LHCN-M2 (cell line): Measurements from ENCODE around the gene PIK3CD. TPM values are rescaled to one million over a fixed set of nuclear protein-coding genes. Genes with fewer than 3 reads are reported as not detected.
"Not testable (repeated sequence)": the region's sequence is repeated elsewhere in the genome, so short reads cannot be mapped to it uniquely, and the experiment has no call there.

Experiments used
- DNase-seq: peaks from one replicate; pipeline ENCODE4 v3.0.0-alpha.2; 2012; ENCODE audit warnings: low read depth
- total RNA-seq: library from RNA; depleted of rRNA; stranded (reverse); fragments of >200 nt; gene quantifications from 2 replicates; pipeline ENCODE4 v1.2.3, GENCODE V29; 2014

Gene PIK3CD
- total RNA-seq, 1 experiment from 2014 or later: 18.8 TPM

DNA sequence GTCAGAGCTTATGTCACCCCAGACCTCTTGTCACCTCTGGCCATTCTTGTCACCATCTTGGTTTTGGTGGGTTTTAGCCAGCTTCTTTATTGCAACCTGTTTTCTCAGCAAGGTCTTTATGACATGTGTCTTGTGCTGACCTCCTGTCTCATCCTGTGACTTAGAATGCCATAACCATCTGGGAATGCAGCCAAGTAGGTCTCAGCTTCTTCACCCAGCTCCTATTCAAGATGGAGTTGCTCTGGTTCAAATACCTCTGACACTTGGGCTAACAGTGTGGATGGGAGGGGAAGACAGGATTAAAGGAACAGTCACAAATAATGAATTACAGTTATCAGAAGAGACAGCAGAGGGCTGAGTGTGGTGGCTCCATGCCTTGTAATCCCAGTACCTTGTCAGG is 30.5 kb upstream of the PIK3CD start:
- no peak for DNase-seq

GRCh38 chr1:9624081-9624480 is 27.4 kb upstream of the PIK3CD start:
- DNase-seq: no peak

DNA sequence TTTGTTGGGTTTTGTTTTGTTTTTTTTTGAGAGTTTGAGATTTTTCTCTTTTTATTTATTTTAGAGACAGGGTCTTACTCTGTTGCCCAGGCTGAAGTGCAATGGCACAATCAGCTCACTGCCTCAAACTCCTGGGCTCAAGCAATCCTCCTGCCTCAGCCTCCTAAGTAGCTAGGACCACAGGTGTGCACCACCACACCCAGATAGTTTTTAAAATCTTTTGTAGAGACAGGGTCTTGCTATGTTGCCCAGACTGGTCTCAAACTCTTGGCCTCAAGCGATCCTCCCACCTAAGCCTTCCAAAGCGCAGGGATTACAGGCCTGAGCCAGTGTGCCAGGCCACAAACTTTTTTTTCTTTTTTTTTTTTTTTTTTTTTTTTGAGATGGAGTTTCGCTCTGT is 26.5 kb upstream of the PIK3CD start:
- not testable (repeated sequence) for DNase-seq

DNA sequence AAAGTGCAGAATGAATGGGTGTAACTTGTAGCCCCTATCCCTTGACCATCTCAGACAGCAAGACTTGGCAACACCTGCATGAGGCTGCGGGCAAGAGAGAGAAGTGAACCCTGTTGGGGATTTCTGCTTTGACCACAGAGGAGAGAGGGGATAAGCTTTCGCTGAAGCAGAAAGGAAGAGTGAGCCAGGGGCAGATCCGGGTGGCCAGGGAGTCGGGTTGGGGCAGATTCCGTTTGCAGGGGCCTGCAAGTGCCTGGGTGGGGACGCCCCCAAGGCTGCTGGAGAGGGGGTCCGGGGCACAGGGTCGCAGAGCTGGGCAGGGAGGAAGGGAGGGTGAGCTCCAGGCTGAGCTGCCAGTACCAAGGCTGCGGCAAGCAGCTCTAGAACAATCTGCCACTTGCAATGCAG is 25.3 kb upstream of the PIK3CD start:
- no peak for DNase-seq

DNA sequence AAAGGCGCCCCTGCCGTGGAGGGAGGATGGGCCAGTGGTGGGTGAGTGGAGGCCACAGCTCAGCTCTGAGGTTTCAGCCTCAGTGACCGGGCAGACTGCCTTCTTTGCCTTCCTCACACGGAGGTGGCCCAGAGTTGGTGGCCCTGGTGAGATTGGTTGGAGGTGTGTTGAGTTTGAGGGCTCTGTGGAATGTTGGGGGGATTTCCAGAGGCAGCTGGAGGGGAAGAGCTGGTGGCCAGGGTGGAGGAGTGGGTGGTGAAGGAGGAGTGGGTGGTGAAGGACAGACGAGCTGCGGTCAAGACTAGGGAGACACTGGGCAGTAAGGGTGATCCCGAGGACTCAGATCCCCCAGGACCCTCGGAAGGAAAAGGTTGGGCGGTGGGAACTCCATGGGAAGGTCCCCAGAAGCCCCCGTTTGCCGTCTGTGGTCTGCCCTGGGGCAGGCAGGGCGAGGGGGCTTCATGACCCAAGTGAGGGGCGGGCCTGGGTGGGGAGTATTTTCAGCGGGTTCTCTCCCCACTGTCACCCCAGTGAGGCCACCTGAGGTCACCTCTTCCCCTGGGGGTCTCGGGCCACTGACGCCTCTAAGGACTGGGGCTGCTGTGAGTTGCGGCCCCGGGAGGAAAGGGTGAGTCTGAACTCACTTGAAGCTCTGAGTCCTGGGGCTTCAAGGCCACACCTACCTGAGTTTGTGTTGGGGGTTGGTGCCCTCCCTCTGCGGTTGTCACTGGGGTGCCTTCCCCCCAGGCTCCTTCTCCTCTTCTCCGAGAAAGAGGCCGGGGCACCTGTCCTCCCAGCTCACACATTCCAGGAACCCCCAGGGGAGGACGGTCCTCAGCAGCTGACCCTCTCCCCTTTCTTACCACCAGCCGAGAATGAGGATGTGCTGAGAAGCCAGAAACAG is 22.7 kb upstream of the PIK3CD start:
- DNase-seq: no peak

GRCh38 chr1:9629445-9630201 is 21.9 kb upstream of the PIK3CD start:
- DNase-seq: no peak

- no peak for DNase-seq
Observed at GRCh38 chr1:9630331-9631111, 21.0 kb upstream of the PIK3CD start.

GRCh38 chr1:9631613-9632012 is 19.9 kb upstream of the PIK3CD start:
- DNase-seq: no peak

DNA sequence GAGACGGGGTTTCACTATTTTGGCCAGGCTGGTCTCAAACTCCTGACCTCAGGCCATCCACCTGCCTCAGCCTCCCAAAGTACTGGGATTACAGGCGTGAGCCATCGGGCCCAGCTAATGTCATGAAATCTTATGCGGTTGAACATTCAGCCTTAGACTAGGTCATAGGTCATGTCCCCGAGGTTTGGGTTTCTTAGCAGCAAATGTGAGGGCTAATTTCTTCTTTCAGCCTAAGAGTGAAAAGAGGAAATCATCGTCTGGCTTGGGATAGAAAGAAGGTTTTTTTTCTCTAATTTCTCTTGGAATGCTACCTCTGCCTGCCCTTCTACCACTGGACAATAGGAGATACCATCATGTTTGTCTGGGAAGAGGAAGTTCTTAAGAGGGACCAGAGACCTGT is 18.0 kb upstream of the PIK3CD start:
- no peak for DNase-seq

- no peak for DNase-seq
Observed at GRCh38 chr1:9634582-9634981, 16.9 kb upstream of the PIK3CD start.

DNA sequence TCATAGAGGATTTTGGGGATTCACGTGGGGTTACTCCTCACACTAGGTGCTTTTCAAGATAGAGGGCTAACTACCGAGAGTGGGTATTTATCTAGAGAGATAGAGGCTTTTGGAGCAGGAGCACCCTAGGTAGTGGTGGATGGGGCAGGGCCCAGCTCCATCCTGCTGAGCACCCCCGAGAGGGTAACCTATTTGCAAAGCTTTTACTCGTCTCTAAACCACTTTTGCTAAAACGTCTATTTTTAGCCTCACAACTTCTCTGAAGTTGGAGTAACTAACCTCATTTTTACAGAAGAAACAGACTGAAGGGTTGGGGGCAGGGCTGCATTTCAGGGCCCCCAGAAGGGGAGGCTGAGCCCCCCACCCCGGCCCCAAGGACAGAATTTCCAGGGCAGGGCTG is 12.3 kb upstream of the PIK3CD start:
- DNase-seq: no peak

DNA sequence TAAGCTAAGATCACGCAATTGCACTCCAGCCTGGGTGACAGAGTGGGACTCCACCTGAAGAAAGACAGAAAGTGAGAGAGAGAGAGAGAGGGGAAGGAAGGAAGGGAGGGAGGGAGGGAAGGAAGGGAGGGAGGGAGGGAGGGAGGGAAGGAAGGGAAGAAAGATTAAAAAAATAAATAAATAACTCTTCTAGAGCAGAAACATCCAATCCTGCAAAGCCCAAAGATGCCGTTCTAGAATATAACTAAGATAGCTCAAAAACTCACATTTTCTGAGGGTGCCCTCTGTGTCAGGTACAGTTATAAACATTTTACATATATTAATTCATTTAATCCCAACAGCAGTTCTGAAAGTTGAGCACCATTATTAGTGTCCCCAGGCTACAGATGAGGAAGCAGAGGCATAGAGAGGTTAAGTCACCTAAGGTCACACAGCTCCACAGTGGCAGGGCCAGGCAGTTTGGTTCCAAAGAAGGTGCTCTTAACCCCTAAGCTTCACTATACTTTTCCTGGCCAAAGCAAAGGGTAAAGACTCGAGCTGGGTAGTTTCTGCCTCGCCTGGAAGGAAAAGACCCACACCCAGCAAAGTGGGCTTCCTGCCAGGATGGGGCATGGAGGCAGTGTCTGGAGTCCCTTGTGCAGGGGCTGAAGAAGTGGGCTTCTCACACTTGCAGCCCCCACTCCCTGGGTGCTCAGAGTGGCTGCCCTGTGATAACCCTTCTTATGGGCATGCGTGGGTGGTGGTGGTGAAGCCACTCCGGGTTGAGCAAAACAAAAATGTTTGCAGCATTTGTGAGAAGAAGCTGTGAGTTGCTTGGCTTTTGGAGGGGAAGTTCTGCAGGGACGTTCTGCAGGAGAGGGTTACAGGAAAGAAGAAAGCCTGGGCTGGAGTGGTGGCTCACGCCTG is 7.9 kb upstream of the PIK3CD start:
- no peak for DNase-seq

DNA sequence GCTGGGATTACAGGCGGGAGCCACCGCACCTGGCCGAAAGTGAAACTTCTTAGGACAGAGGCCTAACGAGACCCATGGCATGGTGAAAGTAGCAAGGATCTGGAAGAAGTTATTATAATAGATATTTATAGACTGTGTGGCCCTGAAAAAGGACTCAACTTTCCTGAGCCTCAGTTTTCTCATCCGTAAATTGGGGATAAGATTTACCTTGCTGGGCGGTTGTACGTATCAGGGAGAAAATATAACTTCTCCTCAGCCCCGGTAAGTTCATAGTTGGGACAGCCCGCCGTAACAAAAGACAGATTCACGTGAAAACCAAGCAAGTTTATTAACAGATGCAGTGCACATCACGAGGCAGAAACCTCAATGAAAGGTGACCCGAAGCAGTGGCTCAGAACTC is 5.5 kb upstream of the PIK3CD start:
- no peak for DNase-seq

- DNase-seq: no peak
Observed at GRCh38 chr1:9648171-9648570, 3.4 kb upstream of the PIK3CD start.

- DNase-seq: no peak
Observed at GRCh38 chr1:9649769-9650168, 1.8 kb upstream of the PIK3CD start.

GRCh38 chr1:9651220-9651564 is 339 bp upstream of the PIK3CD start:
- no peak for DNase-seq

- no peak for DNase-seq
Observed at GRCh38 chr1:9652379-9653209, 1.1 kb downstream of the PIK3CD start.

DNA sequence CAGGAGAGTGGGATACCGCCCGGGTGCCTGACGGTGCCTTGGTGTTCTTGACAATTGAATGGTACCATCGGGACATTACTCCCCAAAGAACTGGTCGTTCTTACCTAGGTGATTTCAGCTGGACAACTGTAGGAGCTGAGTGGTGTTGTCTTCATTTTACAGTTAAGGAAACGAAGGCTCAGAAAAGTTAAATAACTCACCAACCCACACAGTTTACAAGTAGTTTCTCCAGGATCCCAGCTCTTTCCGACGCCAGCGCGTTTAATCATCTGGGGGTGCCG is 1.6 kb downstream of the PIK3CD start:
- no peak for DNase-seq

DNA sequence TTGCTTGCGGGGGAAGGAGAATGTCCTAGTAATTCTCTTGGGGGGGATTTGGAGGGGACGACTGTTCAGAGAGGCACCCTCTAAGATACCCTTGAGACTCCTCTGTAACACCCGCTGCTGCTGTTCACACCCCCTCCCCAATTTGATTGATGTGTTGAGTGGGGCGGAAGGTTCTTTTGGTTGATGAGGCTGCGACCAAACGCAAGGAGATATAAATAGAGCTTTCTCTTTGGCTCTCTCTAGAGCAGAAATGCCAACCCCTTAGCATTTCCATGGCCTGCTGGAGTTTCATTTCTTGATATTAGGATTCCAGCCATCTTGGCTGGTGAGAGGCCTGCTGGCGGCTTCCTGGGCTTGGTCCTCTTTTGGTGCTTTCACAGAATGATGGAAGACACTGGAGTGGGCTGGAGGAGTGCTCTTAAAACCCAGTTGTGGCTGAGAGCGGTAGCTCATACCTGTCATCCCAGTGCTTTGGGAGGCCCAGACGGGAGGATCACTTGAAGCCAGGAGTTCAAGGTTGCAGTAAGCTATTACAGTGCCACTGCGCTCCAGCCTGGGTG is 2.0 kb downstream of the PIK3CD start:
- no peak for DNase-seq
